Activated B cell treated with CpG ODN at 0.5 μM for 24 hours (primary cell): ENCODE data around the gene ACAA2. TPM values are rescaled to one million over a fixed set of nuclear protein-coding genes. Genes with fewer than 3 reads are reported as not detected.
"Not testable (repeated sequence)": the region's sequence is repeated elsewhere in the genome, so short reads cannot be mapped to it uniquely, and the experiment has no call there.

Source experiments
- ATAC-seq: fragments of 200-7000 bp; cut with Tn5 transposase; one replicate; pipeline ENCODE4 v1.10.0; 2021; ENCODE audit warnings: low read depth, mild to moderate bottlenecking, moderate library complexity
- CTCF ChIA-PET: fragments of 350-600 bp; sonication (Branson Sonifier 250); formaldehyde crosslinking; loops from one replicate; lab custom pipeline; 2021; ENCODE audit warnings: antibody characterized with exemption; lab: Charles Lee
- POLR2A ChIA-PET: fragments of 350-600 bp; sonication (Branson Sonifier 250); formaldehyde crosslinking; loops from one replicate; lab custom pipeline; 2021; ENCODE audit warnings: antibody characterized with exemption; lab: Charles Lee
- DNase-seq: peaks from one replicate; pipeline ENCODE4 v3.0.0; 2022
- H3K27ac Mint-ChIP-seq: one replicate; pipeline ENCODE4 v1.8.0; 2020; ENCODE audit warnings: mixed read lengths
- H3K27me3 Mint-ChIP-seq: one replicate; pipeline ENCODE4 v1.8.0; 2021; ENCODE audit warnings: mixed read lengths
- H3K36me3 Mint-ChIP-seq: one replicate; pipeline ENCODE4 v1.8.0; 2021; ENCODE audit warnings: low read depth, mixed read lengths
- H3K4me1 Mint-ChIP-seq: one replicate; pipeline ENCODE4 v1.8.0; 2021; ENCODE audit warnings: mixed read lengths
- H3K4me3 Mint-ChIP-seq: one replicate; pipeline ENCODE4 v1.8.0; 2020; ENCODE audit warnings: mild to moderate bottlenecking, mixed read lengths
- H3K9me3 Mint-ChIP-seq: one replicate; pipeline ENCODE4 v1.8.0; 2020; ENCODE audit warnings: mixed read lengths
- intact Hi-C: fragments of 100-400 bp; cut with micrococcal nuclease; formaldehyde crosslinking; loops from one replicate; pipeline ENCODE4 v1.15.1; 2024
- total RNA-seq: library from RNA; stranded (reverse); gene quantifications from 2 replicates; pipeline ENCODE4 v1.2.3, GENCODE V29; 2022
- TF ChIP-seq, protein P1 (sequence below): fragments of 200-600 bp; IDR thresholded peaks from one replicate; pipeline ENCODE4 v1.8.0; 2022; ENCODE audit warnings: antibody characterized with exemption, mild to moderate bottlenecking

Gene ACAA2
- total RNA-seq, 1 donor from 2014 or later, result 24.9 TPM

DNA sequence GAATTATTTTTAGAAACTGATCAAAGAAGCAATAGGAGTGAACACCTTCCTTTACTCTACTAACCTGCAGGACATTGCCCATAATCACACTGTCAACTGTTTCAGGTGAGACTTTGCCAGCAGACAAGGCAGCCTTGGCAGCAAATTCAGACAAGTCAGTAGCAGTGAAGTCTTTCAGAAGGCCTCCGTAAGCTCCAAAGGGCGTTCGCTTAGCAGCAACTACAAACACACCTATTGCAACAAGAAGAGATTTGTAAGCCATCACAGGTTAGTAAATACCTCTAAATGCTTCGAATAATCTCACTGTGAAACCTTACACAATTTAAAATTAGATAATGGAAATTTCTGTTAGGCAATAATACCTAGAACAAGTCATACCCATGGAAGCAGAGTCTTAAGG is 10.7 kb downstream of the ACAA2 start:
- Mint-ChIP-seq H3K9me3 (no peaks in the 10 kb centered on the region), H3K36me3 (peaks cover 21% of the 10 kb centered on the region), H3K4me1 (no peaks in the 10 kb centered on the region), H3K4me3 (no peak overlapping the region), H3K27ac (no peak overlapping the region), H3K27me3 (no peaks in the 10 kb centered on the region)
- intact Hi-C loops, result no loop called here
- ATAC-seq (no peak), DNase-seq (no peak)
- ChIA-PET POLR2A (no interaction called here), CTCF (interaction anchor here (0.6 kb wide), 1 partner anchor 292 kb away, joined by 3 read pairs; no protein-coding TSS in a partner anchor)
- TF ChIP-seq, protein P1, sequence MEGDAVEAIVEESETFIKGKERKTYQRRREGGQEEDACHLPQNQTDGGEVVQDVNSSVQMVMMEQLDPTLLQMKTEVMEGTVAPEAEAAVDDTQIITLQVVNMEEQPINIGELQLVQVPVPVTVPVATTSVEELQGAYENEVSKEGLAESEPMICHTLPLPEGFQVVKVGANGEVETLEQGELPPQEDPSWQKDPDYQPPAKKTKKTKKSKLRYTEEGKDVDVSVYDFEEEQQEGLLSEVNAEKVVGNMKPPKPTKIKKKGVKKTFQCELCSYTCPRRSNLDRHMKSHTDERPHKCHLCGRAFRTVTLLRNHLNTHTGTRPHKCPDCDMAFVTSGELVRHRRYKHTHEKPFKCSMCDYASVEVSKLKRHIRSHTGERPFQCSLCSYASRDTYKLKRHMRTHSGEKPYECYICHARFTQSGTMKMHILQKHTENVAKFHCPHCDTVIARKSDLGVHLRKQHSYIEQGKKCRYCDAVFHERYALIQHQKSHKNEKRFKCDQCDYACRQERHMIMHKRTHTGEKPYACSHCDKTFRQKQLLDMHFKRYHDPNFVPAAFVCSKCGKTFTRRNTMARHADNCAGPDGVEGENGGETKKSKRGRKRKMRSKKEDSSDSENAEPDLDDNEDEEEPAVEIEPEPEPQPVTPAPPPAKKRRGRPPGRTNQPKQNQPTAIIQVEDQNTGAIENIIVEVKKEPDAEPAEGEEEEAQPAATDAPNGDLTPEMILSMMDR, result no peak

DNA sequence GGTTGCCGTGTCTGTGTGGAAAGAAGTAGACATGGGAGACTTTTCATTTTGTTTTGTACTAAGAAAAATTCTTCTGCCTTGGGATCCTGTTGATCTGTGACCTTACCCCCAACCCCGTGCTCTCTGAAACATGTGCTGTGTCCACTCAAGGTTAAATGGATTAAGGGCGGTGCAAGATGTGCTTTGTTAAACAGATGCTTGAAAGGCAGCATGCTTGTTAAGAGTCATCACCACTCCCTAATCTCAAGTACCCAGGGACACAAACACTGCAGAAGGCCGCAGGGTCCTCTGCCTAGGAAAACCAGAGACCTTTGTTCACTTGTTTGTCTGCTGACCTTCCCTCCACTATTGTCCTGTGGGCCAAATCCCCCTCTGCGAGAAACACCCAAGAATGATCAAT is 12.8 kb downstream of the ACAA2 start:
- H3K36me3 Mint-ChIP-seq, result peaks cover 36% of the 10 kb centered on the region
- CTCF ChIA-PET, result not testable (repeated sequence)

DNA sequence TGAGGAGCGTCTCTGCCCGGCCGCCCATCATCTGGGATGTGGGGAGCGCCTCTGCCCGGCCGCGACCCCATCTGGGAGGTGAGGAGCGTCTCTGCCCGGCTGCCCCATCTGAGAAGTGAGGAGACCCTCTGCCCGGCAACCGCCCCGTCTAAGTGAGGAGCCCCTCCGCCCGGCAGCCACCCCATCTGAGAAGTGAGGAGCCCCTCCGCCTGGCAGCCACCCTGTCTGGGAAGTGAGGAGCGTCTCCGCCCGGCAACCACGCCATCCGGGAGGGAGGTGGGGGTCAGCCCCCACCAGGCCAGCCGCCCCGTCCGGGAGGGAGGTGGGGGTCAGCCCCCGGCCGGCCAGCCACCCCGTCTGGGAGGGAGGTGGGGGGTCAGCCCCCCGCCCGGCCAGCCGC is 13.5 kb downstream of the ACAA2 start:
- POLR2A ChIA-PET, H3K27ac Mint-ChIP-seq, H3K4me1 Mint-ChIP-seq, DNase-seq, intact Hi-C loops, ATAC-seq, H3K27me3 Mint-ChIP-seq, CTCF ChIA-PET, H3K9me3 Mint-ChIP-seq, H3K4me3 Mint-ChIP-seq: not testable (repeated sequence)
- H3K36me3 Mint-ChIP-seq, result peaks cover 42% of the 10 kb centered on the region

More for the DNA sequence above, 12.8 kb downstream of the ACAA2 start:
- H3K4me1 Mint-ChIP-seq, H3K27me3 Mint-ChIP-seq, POLR2A ChIA-PET, H3K9me3 Mint-ChIP-seq, H3K4me3 Mint-ChIP-seq, DNase-seq, ATAC-seq, intact Hi-C loops, H3K27ac Mint-ChIP-seq: not testable (repeated sequence)

- no peak overlapping the region for H3K27ac Mint-ChIP-seq
- ATAC-seq (no peak), DNase-seq (no peak)
- ChIA-PET CTCF (no interaction called here), POLR2A (no interaction called here)
- H3K4me3 Mint-ChIP-seq, result no peak overlapping the region
- TF ChIP-seq, protein P1, result no peak
- H3K27me3 Mint-ChIP-seq, result no peaks in the 10 kb centered on the region
- H3K4me1 Mint-ChIP-seq, result no peaks in the 10 kb centered on the region
- H3K9me3 Mint-ChIP-seq, result no peaks in the 10 kb centered on the region
- peaks cover 55% of the 10 kb centered on the region for H3K36me3 Mint-ChIP-seq
- intact Hi-C loops, result no loop called here
Measured at GRCh38 chr18:49798001-49798400, 15.3 kb downstream of the ACAA2 start.

DNA sequence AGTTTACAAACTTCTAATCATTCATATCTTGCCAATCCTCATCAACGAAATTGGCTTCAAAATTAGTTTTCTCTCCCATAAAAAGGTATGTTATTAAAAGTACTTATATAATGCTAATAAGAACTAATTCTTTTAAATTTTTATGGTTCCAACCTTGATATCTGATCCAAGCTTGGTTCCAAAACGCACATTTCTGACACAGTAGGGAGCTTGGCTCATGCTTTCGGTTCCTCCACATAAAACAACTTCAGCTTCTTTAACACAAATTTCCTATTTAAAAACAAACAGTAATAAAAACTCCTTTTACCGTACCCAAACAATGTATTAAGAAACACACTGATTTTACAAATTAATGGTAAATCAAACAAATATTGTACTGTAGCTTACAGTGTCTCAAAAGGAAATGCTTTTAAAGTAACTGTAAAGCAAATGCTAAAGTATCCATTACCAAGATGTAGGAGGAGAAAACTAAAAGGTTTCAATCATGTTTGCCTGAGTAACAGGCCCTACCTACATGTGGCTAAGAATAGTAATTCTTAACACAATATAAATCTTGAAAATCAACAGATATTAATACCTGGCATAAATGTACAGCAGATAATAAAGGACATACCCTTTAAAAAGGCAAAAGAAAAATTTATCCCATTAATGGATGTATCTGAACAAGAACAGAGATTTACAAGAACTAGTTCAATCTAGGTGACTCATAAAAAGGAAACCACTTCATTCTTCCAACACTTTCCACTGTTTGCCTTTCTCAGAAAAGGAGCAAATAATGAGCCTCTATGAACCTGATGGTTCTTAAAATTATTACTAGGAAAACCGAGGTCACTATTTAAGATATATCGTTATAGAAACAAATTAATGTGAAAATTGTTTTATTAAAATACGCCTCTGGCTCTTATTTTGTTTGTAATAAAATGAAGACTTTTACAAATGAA is 17.5 kb downstream of the ACAA2 start:
- peaks cover 62% of the 10 kb centered on the region for H3K36me3 Mint-ChIP-seq
- ATAC-seq, result no peak
- POLR2A ChIA-PET, result no interaction called here
- no peaks in the 10 kb centered on the region for H3K4me1 Mint-ChIP-seq
- intact Hi-C loops, result no loop called here
- H3K9me3 Mint-ChIP-seq, result no peaks in the 10 kb centered on the region
- CTCF ChIA-PET, result no interaction called here
- no peak overlapping the region for H3K27ac Mint-ChIP-seq
- DNase-seq, result no peak
- TF ChIP-seq, protein P1, result no peak
- H3K27me3 Mint-ChIP-seq, result no peaks in the 10 kb centered on the region
- H3K4me3 Mint-ChIP-seq, result no peak overlapping the region

DNA sequence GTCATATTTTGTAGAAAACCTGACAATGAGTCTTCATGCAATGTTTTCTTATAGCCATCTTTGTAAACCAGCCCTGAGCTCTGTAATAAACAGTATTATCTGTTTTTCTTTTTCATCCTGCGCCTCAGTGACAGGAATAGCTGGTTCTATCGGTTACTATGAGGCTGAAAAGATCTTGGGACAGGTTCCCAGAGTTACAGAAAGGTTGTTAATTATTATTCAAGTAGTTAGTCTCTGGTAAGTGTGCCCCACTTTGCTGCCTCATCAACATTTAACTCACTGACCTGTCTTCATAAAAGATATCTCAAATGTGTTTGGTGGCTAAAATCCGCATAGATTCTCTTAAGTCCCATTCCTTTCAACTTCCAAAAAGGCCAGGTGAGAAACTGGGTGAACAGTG is 18.6 kb downstream of the ACAA2 start:
- TF ChIP-seq, protein P1, result no peak
- ChIA-PET CTCF (no interaction called here), POLR2A (no interaction called here)
- H3K4me1 Mint-ChIP-seq, result no peaks in the 10 kb centered on the region
- intact Hi-C loops, result no loop called here
- no peak overlapping the region for H3K27ac Mint-ChIP-seq
- H3K9me3 Mint-ChIP-seq, result no peaks in the 10 kb centered on the region
- peaks cover 67% of the 10 kb centered on the region for H3K36me3 Mint-ChIP-seq
- DNase-seq, result no peak
- no peaks in the 10 kb centered on the region for H3K27me3 Mint-ChIP-seq
- H3K4me3 Mint-ChIP-seq, result no peak overlapping the region
- no peak for ATAC-seq

GRCh38 chr18:49789560-49790134 is 23.7 kb downstream of the ACAA2 start:
- H3K27ac Mint-ChIP-seq, POLR2A ChIA-PET, H3K27me3 Mint-ChIP-seq, H3K4me1 Mint-ChIP-seq, ATAC-seq, intact Hi-C loops, H3K9me3 Mint-ChIP-seq, DNase-seq, H3K4me3 Mint-ChIP-seq, CTCF ChIA-PET: not testable (repeated sequence)
- H3K36me3 Mint-ChIP-seq, result peaks cover 74% of the 10 kb centered on the region
